GM06990 (cell line): ENCODE results near the gene SAMD14.
A peak's percentile ranks its signal among the peaks of the same experiment; 100 is the strongest.

ENCODE experiments used
- DNase-seq: peaks from one replicate; pipeline ENCODE4 v3.0.0-alpha.2; 2011; ENCODE audit not compliant: insufficient read length; ENCODE audit errors: extremely low read depth
- H3K27me3 ChIP-seq: replicated peaks from 2 replicates; pipeline ENCODE4 v1.6.0; 2011; ENCODE audit warnings: low read length; ENCODE audit not compliant: control insufficient read depth, insufficient read depth
- H3K36me3 ChIP-seq: 2 replicates; pipeline ENCODE4 v1.5.1; 2011; ENCODE audit warnings: low read length; ENCODE audit not compliant: control insufficient read depth, insufficient read depth
- H3K4me3 ChIP-seq: replicated peaks from 2 replicates; pipeline ENCODE4 v1.5.1; 2011; ENCODE audit warnings: low read depth, mild to moderate bottlenecking, control low read depth, low read length
- TF ChIP-seq, protein P1 (sequence below): IDR thresholded peaks from 2 replicates; pipeline ENCODE4 v1.5.1; 2011; ENCODE audit warnings: low read length, control low read depth, mild to moderate bottlenecking, inconsistent platforms; ENCODE audit not compliant: insufficient read depth, poor library complexity, severe bottlenecking

The SAMD14 gene

DNA sequence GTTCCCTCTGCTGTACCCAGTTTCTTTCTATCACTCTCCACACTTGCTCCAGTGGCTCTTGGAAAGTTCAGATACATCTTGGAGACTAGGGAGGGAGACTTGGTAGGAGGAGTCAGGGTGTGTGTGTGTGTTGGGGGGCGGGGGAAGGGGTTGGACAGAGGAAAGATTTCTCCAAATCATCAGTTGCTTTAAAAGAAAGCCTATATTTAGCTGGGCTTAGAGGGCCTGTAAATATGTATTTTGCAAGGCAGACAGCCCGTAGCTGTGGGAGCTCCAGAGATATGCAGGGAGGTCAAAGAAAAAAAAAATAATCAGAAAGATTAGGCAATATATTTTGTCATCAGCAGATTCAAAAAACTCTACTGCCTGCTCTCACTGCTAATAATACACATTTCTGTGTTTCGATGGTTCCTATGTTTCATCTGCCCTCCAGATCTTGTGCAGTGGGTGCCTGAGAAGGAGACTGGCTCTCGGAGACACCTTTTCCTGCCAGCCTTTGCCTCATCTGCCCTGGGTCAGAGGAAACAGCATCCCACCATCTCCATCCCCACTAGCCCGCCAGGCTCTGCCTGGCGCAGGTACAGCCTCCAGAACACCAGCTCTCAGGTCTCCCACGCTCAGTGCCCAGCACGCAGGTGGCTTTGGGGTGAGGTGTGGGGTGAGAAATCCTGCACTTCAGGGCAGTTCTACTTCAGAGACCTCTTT, 25.3 kb upstream of the SAMD14 start:
- TF ChIP-seq, protein P1, sequence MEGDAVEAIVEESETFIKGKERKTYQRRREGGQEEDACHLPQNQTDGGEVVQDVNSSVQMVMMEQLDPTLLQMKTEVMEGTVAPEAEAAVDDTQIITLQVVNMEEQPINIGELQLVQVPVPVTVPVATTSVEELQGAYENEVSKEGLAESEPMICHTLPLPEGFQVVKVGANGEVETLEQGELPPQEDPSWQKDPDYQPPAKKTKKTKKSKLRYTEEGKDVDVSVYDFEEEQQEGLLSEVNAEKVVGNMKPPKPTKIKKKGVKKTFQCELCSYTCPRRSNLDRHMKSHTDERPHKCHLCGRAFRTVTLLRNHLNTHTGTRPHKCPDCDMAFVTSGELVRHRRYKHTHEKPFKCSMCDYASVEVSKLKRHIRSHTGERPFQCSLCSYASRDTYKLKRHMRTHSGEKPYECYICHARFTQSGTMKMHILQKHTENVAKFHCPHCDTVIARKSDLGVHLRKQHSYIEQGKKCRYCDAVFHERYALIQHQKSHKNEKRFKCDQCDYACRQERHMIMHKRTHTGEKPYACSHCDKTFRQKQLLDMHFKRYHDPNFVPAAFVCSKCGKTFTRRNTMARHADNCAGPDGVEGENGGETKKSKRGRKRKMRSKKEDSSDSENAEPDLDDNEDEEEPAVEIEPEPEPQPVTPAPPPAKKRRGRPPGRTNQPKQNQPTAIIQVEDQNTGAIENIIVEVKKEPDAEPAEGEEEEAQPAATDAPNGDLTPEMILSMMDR, result no peak
- no peak overlapping the region for H3K4me3 ChIP-seq

GRCh38 chr17:50154604-50155003, 24.6 kb upstream of the SAMD14 start:
- no peaks in the 10 kb centered on the region for H3K27me3 ChIP-seq
- H3K36me3 ChIP-seq, result no peaks in the 10 kb centered on the region
- DNase-seq, result no peak
- no peak overlapping the region for H3K4me3 ChIP-seq
- TF ChIP-seq, protein P1, result no peak

More for the DNA sequence above, 25.3 kb upstream of the SAMD14 start:
- no peak for DNase-seq
- Histone ChIP-seq H3K36me3 (no peaks in the 10 kb centered on the region), H3K27me3 (no peaks in the 10 kb centered on the region)

- DNase-seq, result no peak
Measured at GRCh38 chr17:50153650-50154575, 24.0 kb upstream of the SAMD14 start.

GRCh38 chr17:50152736-50153135, 22.8 kb upstream of the SAMD14 start:
- no peaks in the 10 kb centered on the region for H3K27me3 ChIP-seq
- no peak overlapping the region for H3K4me3 ChIP-seq
- H3K36me3 ChIP-seq, result peaks cover 1% of the 10 kb centered on the region; the same call in 1 of the 2 replicates
- TF ChIP-seq, protein P1, result no peak
- no peak for DNase-seq

More at GRCh38 chr17:50153650-50154575, 24.0 kb upstream of the SAMD14 start:
- H3K36me3 ChIP-seq, result no peaks in the 10 kb centered on the region
- no peak overlapping the region for H3K4me3 ChIP-seq
- TF ChIP-seq, protein P1, result no peak
- no peaks in the 10 kb centered on the region for H3K27me3 ChIP-seq

DNA sequence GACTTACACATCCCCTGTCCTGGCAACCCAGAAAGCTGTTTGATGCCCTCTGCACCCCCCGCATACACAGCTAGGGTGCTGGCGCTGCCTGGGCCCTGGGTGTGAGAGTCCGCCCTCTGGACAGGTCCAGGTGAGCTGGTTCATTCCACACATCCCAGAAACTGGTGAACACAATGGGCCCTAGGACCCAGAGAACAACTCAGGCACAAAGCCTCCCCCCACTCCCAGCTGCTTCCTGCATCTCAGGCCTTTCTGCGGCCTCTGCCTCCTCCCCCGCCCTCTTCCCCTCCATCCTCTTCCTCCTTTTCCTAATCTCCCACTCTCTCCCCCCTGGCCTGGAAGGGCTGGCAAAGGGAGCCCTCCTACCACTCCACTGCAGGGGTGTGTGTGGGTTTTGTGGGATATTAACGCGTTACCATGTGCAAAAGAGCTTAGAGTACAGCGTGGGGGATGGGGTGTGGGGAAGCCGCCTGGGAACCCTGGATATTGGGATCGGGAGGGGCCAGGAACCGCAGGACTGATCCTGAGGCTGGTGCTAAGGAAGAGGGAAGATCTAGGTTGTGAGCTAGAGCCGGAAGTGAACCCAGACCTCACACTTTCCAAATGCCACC, 22.1 kb upstream of the SAMD14 start:
- TF ChIP-seq, protein P1, result no peak
- H3K4me3 ChIP-seq, result peak overlapping the region; percentile 92
- no peaks in the 10 kb centered on the region for H3K27me3 ChIP-seq
- DNase-seq, result peak; percentile 82
- peaks cover 1% of the 10 kb centered on the region; the same call in 1 of the 2 replicates for H3K36me3 ChIP-seq
